HepG2 (cell line): Measurements from ENCODE around the gene PRRT2. TPM values are rescaled to one million over a fixed set of nuclear protein-coding genes. Genes with fewer than 3 reads are reported as not detected.

Experiments used
- ELF4 ChIP-seq: sonication (generic); formaldehyde crosslinking; IDR thresholded peaks from 2 replicates; pipeline ENCODE4 v1.5.0; 2020; ENCODE audit warnings: missing genetic modification reagents, mild to moderate bottlenecking, moderate library complexity, borderline replicate concordance
- FOXA3 ChIP-seq: IDR thresholded peaks from 2 replicates; pipeline ENCODE4 v1.6.1; 2016; ENCODE audit warnings: missing genetic modification reagents, missing compliant biosample characterization
- FOXP1 ChIP-seq, 2 experiments: fragments of 450-650 bp in 1 of 2; IDR thresholded peaks; 2 replicates each; pipeline ENCODE4 v1.6.1; 2017 to 2018; ENCODE audit warnings: antibody characterized with exemption in 1 of 2
- GATAD2A ChIP-seq: IDR thresholded peaks from 2 replicates; pipeline ENCODE4 v1.6.1; 2016
- GMEB2 ChIP-seq: IDR thresholded peaks from 2 replicates; pipeline ENCODE4 v1.6.1; 2016; ENCODE audit warnings: missing biosample characterization, missing genetic modification reagents, low read depth
- HNF4A ChIP-seq: sonication (generic); formaldehyde crosslinking; IDR thresholded peaks from 2 replicates; pipeline ENCODE4 v1.4.0; 2020; ENCODE audit warnings: missing genetic modification reagents
- IKZF5 ChIP-seq: IDR thresholded peaks from 2 replicates; pipeline ENCODE4 v1.6.1; 2018; ENCODE audit warnings: missing genetic modification reagents, mild to moderate bottlenecking, missing compliant biosample characterization
- MIXL1 ChIP-seq: IDR thresholded peaks from 2 replicates; pipeline ENCODE4 v1.6.1; 2016
- NFKBIZ ChIP-seq: IDR thresholded peaks from 2 replicates; pipeline ENCODE4 v1.6.1; 2018; ENCODE audit warnings: missing genetic modification reagents, missing compliant biosample characterization
- PATZ1 ChIP-seq: sonication (generic); formaldehyde crosslinking; IDR thresholded peaks from 2 replicates; pipeline ENCODE4 v1.4.0; 2020; ENCODE audit warnings: missing genetic modification reagents
- PRPF4 ChIP-seq: fragments of 200-400 bp; formaldehyde crosslinking; IDR thresholded peaks from 2 replicates; pipeline ENCODE4 v1.6.1; 2016; ENCODE audit warnings: low read length, low read depth; ENCODE audit not compliant: poor library complexity, severe bottlenecking
- SNAPC2 ChIP-seq: sonication (generic); formaldehyde crosslinking; IDR thresholded peaks from 2 replicates; pipeline ENCODE4 v1.8.1; 2022; ENCODE audit warnings: mild to moderate bottlenecking, missing genetic modification reagents
- SP5 ChIP-seq: IDR thresholded peaks from 2 replicates; pipeline ENCODE4 v1.6.1; 2016; ENCODE audit warnings: low read depth, borderline replicate concordance
- ZBED4 ChIP-seq: sonication (generic); formaldehyde crosslinking; IDR thresholded peaks from 2 replicates; pipeline ENCODE4 v1.4.0; 2020; ENCODE audit warnings: missing genetic modification reagents, borderline replicate concordance
- ZNF431 ChIP-seq: sonication (generic); formaldehyde crosslinking; IDR thresholded peaks from 2 replicates; pipeline ENCODE4 v1.9.0; 2022; ENCODE audit warnings: missing genetic modification reagents, low read depth, mild to moderate bottlenecking, borderline replicate concordance
- ZNF784 ChIP-seq: sonication (generic); formaldehyde crosslinking; IDR thresholded peaks from 2 replicates; pipeline ENCODE4 v1.5.1; 2020; ENCODE audit warnings: missing genetic modification reagents, mild to moderate bottlenecking, borderline replicate concordance
- ZSCAN5A ChIP-seq: sonication (generic); formaldehyde crosslinking; IDR thresholded peaks from 2 replicates; pipeline ENCODE4 v1.8.0; 2022; ENCODE audit warnings: mild to moderate bottlenecking, missing genetic modification reagents, borderline replicate concordance
- polyA plus RNA-seq, 8 experiments: library from polyadenylated mRNA; depleted of rRNA in 3 of 8; stranded (reverse) in 7 of 8; unstranded in 1 of 8; fragments of >200 nt; fragmentation: Illumina TruSeq in 4 of 8; extraction: Trizol in 4 of 8; gene quantifications; 2 replicates each; pipeline versions ENCODE4 v1.2.1 to v1.2.3, GENCODE V29; 2011 to 2016; ENCODE audit warnings: low read depth in 4 of 8, missing spikeins in 1 of 8, mixed read lengths in 1 of 8; ENCODE audit not compliant: insufficient read depth in 1 of 8
- total RNA-seq, 5 experiments: library from RNA; depleted of rRNA; stranded (reverse); fragments of >200 nt; fragmentation: Illumina TruSeq; extraction: Trizol; gene quantifications; 2 replicates each; pipeline ENCODE4 v1.2.3, GENCODE V29; 2016; ENCODE audit warnings: low read depth in 1 of 5

The PRRT2 gene
- total and polyA plus RNA-seq, 2 of the 13 experiments (the other 11 are each of a cell fraction or from before 2014, with no cell fraction given): 0.51 to 1.1 TPM

- TF ChIP-seq GATAD2A (CRISPR knock-in tag) (0 out of 2 replicates have a peak, but pooled peaks have one; percentile 26), ELF4 (CRISPR knock-in tag) (no peak), FOXP1 (IDR thresholded peaks at IDR 0.05) (peak; percentile 86), FOXP1 (CRISPR knock-in tag; IDR thresholded peaks at IDR 0.05) (peak; percentile 88), HNF4A (CRISPR knock-in tag) (peak; percentile 67), NFKBIZ (no peak), MIXL1 (CRISPR knock-in tag) (no peak), PRPF4 (no peak), ZBED4 (0 out of 2 replicates have a peak, but pooled peaks have one; percentile 27), FOXA3 (CRISPR knock-in tag) (no peak), ZSCAN5A (CRISPR knock-in tag) (0 out of 2 replicates have a peak, but pooled peaks have one; percentile 31), SP5 (CRISPR knock-in tag) (peak; percentile 25; the same call in 1 of the 2 replicates), IKZF5 (CRISPR knock-in tag) (no peak), SNAPC2 (no peak), ZNF784 (CRISPR knock-in tag) (no peak), ZNF431 (CRISPR knock-in tag) (no peak), GMEB2 (no peak), PATZ1 (CRISPR knock-in tag) (0 out of 2 replicates have a peak, but pooled peaks have one; percentile 25)
These were observed 19.9 kb upstream of the PRRT2 start (continued) for GRCh38 chr16:29791845-29792807.
